HG02852 (cell line): ENCODE data around the gene RRP8.

Experiments used
- ATAC-seq: cut with Tn5 transposase; IDR thresholded peaks from one replicate; pipeline ENCODE4 v1.9.1; 2021; ENCODE audit warnings: mild to moderate bottlenecking, moderate library complexity; ENCODE audit not compliant: unreplicated experiment

The RRP8 gene

DNA sequence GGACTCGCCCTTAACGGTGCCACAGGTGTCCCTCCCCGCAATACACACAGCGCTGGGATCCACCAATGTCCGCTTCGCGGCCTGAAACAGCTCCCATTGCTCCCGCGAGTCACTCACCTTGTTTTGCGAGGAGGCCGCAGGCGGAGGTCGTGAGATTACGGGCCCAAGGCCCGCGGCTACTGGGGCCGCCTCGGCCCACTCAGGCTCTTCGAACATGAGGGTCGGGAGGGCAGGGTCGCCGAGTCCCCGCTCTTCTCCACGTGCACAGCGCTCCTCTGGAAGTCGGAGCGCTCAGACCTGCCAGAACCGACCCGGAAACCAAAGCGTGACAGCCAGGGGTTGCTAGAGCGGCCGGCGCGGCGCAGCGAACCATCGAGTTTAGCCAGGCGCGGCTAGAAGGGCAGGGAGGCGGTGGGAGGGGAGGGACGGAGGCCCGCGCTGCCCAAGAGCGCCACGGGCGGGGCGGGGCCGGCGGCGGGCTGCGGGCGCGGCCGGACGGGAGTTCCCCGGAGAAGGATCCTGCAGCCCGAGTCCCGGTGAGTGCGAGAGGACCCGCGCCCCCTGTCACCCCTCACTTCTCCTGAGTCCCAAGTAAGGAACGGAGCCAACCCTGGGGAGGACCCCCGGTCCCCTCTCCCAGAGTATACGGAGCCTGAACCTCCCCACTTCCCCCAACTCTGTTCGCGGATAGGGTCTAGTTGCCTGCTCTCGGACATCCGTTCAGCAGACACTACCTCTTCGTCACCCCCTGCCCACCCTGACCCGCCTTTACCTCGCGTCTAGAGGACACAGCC lies at the start of gene RRP8, which contains the start of gene ILK:
Gene RRP8, minus strand, starts transcription at position 330 of the 794 bp plus-strand sequence. Its CDS starts 114 bp downstream, at position 216.
Gene ILK, plus strand, starts transcription at position 488 of the 794 bp plus-strand sequence. CDS start 498 bp downstream, outside the sequence.
- peak; percentile 77 for ATAC-seq

DNA sequence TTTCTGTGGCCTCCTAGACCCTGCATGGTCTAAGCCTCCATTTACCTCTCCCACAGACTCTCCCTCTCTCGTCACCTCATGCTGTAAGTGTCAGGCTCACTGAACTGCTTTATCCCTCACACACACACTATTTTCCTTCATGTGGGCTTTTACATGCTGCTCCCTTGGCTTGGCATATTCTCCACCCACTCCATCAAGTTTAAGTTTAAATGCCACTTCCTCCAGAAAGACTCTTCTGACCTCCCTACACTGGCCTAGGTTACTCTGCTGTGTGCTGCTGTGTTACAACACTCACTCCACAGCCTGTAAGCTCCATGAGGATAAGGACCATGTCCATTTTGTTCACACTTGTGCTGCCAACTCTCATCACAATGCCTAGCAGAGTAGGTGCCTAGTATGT lies 49.7 kb upstream of the RRP8 start:
- no peak for ATAC-seq

DNA sequence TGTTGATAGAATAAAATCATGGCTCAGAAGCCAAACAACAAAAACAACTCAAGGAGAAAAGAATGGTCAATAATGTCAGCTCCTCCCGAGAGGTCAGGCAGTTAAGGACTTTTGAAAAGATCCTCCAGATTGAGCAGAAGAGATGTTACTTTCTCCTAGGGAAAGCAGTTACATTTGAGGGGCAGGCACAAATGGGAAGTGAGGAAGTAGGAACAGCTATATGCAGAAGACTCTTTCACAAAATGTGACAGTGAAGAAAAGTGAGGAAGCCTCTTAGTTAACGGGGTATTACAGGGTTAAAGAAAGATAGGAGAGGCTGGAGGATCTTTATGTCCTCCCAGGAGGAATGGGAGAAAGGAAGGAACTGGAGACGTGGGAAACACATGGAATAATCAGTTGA lies 48.8 kb upstream of the RRP8 start:
- ATAC-seq: no peak

DNA sequence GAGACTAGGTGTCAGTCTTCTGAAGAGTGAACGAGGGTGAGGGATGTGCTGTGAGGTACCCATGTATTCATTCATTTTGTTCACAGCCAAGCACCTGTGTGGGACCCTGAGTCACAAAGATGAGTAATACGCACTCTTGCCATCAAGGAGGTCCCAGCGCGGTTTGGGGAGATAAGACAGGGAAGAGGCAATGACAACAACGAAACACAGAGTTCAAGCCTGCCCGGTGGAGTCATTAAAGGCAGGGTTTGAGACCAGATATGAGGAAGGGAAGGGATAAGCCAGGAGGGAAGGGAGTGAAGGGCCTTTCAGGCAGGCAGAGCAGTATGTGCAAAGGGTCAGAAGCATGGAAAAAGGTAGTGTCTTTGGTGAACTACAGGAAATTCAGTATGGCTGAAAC lies 47.6 kb upstream of the RRP8 start:
- ATAC-seq: no peak

DNA sequence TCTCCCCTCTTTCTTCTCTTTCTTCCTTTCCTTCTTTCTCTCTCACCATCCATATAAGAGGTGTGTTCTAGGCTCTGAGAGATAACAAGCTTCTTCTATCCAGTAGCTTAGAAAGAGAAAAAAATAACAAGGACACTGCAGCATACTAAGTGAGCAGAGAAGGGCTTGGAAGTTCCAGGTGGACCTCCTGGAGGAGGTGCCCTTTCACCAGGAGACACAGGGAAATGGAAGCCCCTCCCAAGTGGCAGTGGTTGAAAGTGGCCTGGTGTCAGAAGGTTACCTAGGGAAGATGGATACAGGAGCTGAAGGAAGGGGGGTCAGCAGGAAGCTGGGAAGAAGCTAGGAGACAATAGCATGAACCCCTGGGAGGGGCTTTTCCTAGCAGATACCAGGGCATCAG lies 46.7 kb upstream of the RRP8 start:
- ATAC-seq: no peak

DNA sequence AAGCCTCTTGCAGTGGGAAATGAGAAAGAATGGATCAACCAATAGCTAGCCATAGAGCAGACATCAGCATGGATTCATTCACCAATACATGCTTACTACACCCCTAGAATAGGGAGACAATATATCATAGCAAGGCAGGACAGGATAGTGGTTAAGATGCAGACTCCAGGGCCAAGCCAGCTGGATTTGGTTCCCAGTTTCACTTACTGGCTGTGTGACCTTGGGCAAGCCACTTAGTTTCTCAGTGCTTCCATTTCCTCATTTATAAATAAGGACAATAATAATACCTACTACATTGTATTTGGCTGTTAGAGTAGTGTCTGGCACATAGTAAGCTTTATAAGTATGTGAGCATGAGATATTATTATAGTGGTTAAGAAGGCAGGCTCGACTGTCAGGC lies 45.1 kb upstream of the RRP8 start:
- no peak for ATAC-seq

DNA sequence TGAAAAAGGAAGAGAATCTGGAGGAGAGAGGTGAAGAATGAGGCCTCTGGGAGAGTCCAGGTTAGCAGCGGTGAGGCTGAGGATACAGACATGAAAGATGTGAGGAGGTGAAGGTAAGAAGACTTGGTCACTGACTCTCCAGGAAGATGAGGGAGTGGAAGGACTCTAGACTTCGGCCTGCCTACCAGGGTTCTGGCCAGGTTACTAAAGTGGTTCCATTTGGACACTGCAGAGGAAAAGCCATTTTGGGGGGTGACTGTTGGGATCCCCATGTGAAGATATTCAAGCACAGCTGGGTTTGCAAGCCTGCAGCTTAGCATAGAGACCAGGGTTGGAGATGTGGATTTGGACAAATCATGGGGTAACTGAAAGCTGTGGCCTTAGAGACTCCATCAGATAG lies 44.4 kb upstream of the RRP8 start:
- ATAC-seq: no peak

DNA sequence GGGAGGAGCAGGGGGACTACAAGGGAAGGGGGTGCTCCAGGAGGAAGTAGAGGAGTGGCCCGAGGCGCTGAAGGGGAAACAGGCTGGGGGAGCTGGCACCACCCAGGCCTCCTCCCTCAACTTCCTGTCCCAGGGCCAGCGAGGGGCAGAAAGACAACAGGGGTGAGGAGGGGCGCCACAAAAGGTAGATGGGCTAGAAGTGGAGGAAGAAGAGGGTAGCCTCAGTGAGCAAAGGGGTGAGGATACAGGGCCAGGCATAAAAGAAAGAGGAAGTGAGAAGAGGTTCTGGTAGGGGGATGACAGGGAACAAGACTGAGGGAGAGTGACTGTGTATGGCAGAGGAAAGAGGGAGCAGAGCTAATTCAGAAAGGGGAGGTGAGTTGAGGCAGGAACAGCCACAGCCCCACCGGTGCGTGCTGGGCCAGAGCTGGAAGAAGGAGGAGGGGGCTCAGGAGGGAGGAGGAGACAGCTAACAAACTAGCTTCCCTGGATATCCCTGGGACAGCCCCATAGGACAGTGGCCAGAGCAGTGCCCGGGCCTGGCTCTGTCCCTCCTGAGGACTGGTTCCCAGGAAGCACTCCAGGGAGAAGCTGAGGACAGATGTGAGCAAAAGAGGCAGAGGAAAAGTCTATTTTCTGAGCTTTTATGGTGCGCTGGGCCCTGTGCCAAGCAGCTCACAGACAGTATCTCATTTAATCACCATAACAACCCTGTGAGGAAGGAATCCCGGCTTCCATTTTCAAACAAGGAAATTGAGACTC lies 43.7 kb upstream of the RRP8 start:
- peak; percentile 95 for ATAC-seq

DNA sequence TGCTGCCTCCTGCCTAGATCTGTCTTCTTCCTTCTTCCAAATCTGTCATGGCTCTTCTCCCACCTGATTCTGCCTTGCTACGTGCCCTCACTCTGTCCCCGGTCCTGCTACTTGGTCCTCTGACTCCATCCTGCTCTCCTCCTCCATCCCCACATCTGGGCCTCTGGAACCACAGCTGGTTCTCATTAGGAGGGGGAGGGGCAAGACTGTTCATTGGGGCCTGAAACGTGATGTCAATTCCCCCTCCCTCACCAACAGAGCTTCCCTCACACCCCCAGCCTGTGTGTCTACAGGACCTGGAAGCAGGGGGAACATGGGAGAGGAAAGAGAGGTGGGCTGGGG lies 43.1 kb upstream of the RRP8 start:
- peak; percentile 4 for ATAC-seq

DNA sequence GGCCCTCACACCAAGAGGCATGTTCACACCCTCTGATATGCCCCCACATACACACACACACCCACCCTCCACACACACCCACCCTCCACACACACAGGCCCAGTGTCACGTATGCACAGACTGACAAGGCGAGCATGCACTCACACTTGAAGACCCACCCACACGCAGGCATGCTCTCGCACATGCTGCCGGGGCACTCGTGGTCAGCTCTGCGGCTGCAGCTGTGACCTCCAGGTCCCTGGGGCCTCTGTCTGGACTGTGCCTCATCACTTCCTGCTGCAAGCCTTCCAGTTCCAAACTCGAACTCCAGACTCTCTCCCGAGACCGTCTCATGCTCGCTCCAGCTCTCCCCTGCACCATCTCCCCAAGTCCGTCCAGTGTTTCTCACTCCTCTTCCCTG lies 42.7 kb upstream of the RRP8 start:
- no peak for ATAC-seq

DNA sequence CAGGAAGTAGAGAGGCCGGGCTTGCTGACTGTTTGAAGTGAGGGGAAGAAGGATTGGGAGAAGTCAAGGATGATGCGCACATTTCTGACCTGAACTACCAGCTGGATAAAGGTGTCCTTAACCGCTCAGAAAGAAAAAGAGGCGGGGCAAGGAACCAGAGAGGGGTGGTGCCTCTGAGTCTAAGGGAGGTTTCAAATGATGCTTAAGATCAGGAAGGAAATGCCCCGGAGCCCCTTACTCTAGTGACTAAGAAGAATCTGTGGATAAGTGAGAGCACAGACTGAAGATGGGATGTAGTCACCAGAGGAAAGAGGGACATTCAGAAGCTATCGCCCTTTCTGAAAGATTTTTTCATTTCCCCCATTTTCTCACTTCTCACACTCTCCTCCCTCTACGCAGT lies 39.5 kb upstream of the RRP8 start:
- ATAC-seq: no peak

DNA sequence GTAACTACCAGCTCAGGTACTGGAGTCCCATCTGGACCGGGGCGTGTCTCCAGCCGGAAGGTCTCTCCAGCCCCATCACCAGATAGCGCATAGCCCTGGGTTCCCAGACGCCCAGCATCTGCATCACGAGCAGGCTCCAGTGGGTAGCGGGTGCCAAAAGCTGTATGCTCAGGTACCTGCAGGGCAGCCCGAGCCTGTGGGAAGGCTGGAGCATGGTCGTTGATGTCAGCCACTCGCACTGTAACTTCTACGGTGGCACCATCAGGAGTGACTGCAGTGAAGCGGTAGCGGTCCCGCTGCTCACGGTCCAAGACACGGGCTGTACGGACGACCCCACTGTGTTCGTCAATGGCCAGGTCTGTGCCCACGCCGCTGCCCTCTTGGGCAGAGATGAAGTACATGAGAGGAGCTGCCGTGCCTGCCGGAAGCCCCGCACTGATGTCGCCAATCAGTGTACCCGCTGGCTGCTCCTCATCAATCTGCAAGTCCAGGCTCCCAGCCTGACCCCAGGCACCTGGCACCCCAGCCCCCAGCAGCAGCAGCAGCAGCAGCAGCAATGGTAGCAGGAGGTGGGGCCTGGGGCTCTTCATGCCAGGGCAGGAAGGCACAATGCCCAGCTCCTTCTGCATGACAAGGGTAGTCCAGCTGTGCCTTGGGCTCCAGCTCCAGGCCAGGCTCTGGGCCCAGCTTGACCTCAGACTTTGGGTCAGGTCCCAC lies 37.7 kb upstream of the RRP8 start:
- no peak for ATAC-seq

DNA sequence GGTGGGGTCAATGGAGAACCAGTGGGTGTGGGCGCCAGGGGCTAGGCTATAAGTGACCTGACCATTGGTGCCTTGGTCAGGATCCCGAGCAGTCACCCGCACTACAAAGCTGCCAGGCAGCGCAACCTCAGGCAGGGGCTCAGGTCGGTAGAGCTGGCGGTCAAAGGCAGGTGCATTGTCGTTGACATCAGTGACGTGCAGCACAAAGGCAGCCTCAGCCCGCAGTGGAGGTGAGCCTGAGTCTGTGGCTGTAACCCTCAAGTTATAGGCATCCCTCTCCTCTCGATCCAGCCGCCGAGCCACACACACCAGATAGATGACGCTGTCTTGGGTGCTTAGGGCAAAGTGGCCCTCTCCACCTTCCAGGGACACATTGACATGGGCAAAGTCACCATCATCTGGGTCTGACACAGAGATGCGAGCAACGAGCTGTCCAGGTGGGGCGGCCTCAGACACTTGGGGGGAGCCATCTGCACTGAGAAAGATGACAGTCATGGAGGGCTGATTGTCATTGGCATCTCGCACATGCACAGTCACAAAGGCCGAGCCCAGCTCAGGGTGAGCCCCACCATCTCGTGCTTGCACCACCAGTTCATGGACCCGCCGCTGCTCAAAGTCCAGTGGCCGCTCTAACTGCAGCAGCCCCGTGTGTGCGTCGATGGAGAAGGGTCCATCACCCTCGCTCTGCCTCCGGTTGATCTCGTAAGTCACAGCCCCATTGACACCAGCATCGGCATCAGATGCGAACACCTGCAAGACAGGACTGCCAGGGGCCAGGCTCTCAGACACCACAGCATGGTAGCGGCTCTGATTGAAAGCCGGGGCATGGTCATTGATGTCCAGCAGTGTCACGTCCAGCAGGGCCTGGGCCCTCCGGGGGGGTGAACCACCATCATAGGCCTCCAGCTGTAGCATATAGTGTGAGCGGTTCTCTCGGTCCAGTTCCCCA lies 36.9 kb upstream of the RRP8 start:
- ATAC-seq: no peak

DNA sequence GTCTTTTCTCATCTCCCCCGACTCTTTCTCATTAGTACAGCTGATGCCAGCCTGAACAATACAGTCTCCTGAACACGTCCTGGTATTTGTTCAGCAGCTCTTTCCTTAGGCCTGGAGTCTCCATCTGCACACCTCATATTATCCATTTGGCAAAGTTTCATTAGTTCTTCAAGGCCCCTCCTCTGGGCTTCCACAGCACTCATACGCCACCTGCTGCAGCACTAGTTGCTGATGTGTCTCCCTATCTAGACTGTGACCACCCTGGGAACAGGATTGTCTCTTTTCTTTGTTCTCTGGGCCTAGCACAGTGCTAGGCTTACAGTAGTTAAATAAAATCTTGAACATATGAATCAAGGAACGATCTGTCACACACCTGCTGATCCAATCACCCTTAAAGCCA lies 35.0 kb upstream of the RRP8 start:
- no peak for ATAC-seq

DNA sequence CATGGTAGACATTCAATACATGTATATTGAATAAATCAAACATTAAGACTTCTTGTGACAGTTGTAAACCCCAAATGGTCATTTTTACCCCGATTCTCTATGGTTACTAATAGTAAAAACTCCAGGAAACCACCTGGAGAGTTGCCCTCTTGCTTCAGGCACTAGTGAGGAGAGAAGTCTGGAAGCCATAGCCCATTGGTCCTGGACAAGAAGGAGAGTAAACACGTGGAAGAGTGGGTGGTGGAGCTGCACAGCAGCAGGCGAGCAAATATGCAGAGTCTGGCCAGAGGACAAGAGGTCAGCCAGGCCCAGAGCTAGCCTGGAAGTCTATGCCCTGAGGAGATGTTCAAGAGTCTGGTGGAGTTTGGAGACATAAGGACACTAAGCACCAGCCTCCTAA lies 34.5 kb upstream of the RRP8 start:
- no peak for ATAC-seq

DNA sequence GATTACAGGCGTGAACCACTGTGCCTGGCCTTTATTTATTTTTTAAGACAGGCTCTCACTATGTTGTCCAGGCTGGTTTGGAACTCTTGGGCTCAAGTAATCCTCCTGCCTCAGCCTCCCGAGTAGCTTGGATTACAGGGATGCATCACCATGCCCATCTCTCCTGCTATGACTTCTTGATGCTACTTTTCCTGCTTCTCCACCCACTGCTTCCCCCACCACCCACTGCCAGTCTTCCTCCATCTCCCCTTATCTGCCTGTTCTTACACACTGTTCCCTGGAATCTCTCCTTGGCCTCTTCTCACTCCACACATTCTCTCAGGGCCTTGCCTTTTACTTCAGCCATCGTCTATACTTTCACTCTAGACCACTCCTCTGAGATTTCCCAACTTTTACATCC lies 33.1 kb upstream of the RRP8 start:
- ATAC-seq: no peak

DNA sequence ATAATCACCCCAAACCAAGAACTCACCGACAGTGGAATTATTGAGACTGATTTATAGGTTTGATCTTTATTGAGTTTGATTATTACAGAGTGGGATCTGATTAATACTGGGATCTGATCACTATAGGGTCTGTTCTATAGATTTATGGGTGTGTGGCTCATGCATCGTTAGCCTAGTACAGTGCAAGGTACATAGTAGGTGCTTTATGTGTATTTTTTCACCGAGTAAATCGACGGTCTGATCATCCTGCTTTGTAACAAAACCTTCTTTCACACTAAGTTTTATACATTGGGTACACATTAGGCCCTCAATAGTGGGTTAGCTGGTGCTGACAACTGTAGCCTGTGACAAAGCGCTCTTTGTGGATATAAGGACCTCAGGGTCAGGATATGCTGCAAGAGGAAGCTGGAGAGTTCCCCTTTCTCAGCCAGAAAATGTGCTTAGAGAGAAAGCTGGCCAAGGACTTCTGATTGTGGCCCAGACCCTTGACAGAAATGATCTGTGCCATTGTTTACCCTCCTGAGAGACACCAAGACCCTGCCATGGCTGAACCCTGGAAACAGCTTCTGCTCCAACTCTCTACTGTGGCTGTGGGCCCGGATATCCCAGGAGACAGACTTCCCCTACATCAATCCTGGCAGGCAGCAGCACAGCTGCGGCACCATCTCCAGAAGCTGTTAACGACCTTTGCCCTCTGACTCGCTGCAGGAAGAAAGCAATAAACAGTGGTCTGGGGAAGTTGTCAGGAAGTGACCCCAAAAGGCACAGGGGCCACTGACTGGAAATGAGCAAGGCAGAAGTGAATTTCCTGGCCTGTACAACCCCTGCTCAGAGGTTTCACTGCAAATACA lies 31.9 kb upstream of the RRP8 start:
- ATAC-seq: no peak

DNA sequence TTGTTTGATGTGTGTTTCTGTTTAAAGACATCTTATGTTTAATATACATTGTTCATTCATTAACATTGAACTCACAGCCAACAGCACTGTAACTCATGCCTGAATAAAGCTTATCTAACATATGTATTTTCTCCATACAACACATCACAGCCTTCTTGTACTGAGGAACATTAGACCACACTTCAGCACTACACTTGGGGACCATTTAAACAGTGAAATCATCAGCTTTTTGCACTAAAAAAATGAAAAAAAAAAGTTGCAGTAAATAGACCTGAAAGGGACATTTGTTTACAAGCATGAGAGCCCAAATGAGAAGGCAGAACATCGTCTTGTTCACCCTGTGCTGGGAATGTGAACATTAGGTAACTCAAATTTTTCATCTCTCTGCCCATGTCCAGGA lies 31.1 kb upstream of the RRP8 start:
- ATAC-seq: no peak
